ENCODE measurements around the gene YIF1B. TPM values are rescaled to one million over a fixed set of nuclear protein-coding genes. Genes with fewer than 3 reads are reported as not detected.

YIF1B gene
- total RNA-seq, 1 experiment from 2014 or later = 73.2 TPM

GRCh38 chr19:38294090-38294489 is 21.7 kb downstream of the YIF1B start:
- H3K79me1 ChIP-seq (ENCODE audit: insufficient read depth, low read depth, low read length, poor library complexity, severe bottlenecking) = no peaks in the 10 kb centered on the region
- H2AK5ac ChIP-seq (ENCODE audit: insufficient read length, low read length) = no peak overlapping the region
- no peak overlapping the region for H3K4ac ChIP-seq (ENCODE audit: low read depth, low read length)
- TF ChIP-seq, protein P1, sequence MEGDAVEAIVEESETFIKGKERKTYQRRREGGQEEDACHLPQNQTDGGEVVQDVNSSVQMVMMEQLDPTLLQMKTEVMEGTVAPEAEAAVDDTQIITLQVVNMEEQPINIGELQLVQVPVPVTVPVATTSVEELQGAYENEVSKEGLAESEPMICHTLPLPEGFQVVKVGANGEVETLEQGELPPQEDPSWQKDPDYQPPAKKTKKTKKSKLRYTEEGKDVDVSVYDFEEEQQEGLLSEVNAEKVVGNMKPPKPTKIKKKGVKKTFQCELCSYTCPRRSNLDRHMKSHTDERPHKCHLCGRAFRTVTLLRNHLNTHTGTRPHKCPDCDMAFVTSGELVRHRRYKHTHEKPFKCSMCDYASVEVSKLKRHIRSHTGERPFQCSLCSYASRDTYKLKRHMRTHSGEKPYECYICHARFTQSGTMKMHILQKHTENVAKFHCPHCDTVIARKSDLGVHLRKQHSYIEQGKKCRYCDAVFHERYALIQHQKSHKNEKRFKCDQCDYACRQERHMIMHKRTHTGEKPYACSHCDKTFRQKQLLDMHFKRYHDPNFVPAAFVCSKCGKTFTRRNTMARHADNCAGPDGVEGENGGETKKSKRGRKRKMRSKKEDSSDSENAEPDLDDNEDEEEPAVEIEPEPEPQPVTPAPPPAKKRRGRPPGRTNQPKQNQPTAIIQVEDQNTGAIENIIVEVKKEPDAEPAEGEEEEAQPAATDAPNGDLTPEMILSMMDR (conservative IDR thresholded peaks at IDR 0.05) = no peak
- H4K20me1 ChIP-seq (ENCODE audit: control insufficient read depth, insufficient read depth, insufficient read length) = no peaks in the 10 kb centered on the region
- H3K36me3 Mint-ChIP-seq (ENCODE audit: insufficient read depth in 1 of 3, low read depth in 3 of 3) = peaks cover 24 to 41% (median 40%) of the 10 kb centered on the region in 3 experiments; a peak in 6 of 7 replicates
- no peak overlapping the region; the same call in 1 of the 2 replicates for H3K14ac ChIP-seq (ENCODE audit: insufficient read depth, low read length)
- H3K27me3 Mint-ChIP-seq (ENCODE audit: low read depth) = peaks cover 3% of the 10 kb centered on the region
- H4K8ac ChIP-seq (replicated peaks; ENCODE audit: insufficient read length, low read depth, low read length) = no peak overlapping the region
- H3K4me1 Mint-ChIP-seq = peaks cover 3% of the 10 kb centered on the region in 2 experiments; a peak in 3 of 4 replicates
- H3K23me2 ChIP-seq (ENCODE audit: insufficient read length, low read depth, low read length, poor library complexity, severe bottlenecking) = no peaks in the 10 kb centered on the region
- no peak overlapping the region for H3K18ac ChIP-seq (ENCODE audit: insufficient read length, low read depth, low read length)
- no peak overlapping the region for H3K9ac ChIP-seq (ENCODE audit: extremely low read depth, insufficient read length, low read length)
- no peaks in the 10 kb centered on the region for H3K4me1 ChIP-seq (ENCODE audit: insufficient read depth, low read length)
- no peak overlapping the region for H3T11ph ChIP-seq (ENCODE audit: low read length)
- H3K79me2 ChIP-seq (ENCODE audit: insufficient read depth, low read length) = no peaks in the 10 kb centered on the region
- no peaks in the 10 kb centered on the region for H3K27me3 ChIP-seq (ENCODE audit: insufficient read depth, low read length)
- H2AFZ ChIP-seq (ENCODE audit: low read length) = no peak overlapping the region
- no peak for DNase-seq
- no peak overlapping the region for H2BK120ac ChIP-seq (ENCODE audit: low read depth, low read length, poor library complexity, severe bottlenecking)
- no peak overlapping the region for H3K4me3 Mint-ChIP-seq
- no peaks in the 10 kb centered on the region for H3K9me3 ChIP-seq (ENCODE audit: control insufficient read depth, low read depth, low read length)
- no peak overlapping the region for H2BK12ac ChIP-seq (ENCODE audit: insufficient read length, low read depth, low read length)
- H3K56ac ChIP-seq (ENCODE audit: insufficient read length, low read depth, low read length) = no peak overlapping the region
- no peak overlapping the region for H3K4me2 ChIP-seq (ENCODE audit: insufficient read depth, insufficient read length, low read length)
- H3K27ac ChIP-seq (ENCODE audit: insufficient read length, low read depth, low read length) = no peak overlapping the region
- H3K27ac Mint-ChIP-seq = peak overlapping the region in 1 of 3 experiments; percentile 84; a peak in 1 of 7 replicates
- H4K91ac ChIP-seq (ENCODE audit: insufficient read length, low read depth, low read length) = no peak overlapping the region
- no peak overlapping the region for H4K5ac ChIP-seq (ENCODE audit: insufficient read length, low read depth, low read length)
- peaks cover 0 to 5% of the 10 kb centered on the region in 2 experiments; a peak in 1 of 5 replicates for H3K9me3 Mint-ChIP-seq
- no CpG with 5 or more reads among the region's 8 CpGs for WGBS (ENCODE audit: extremely low coverage, insufficient read length, low lambda C conversion rate)
- H3K23ac ChIP-seq (ENCODE audit: insufficient read length, low read depth, low read length) = no peak overlapping the region
- H2BK20ac ChIP-seq (ENCODE audit: low read depth, low read length, poor library complexity, severe bottlenecking) = no peak overlapping the region
- no peak overlapping the region for H2BK5ac ChIP-seq (ENCODE audit: insufficient read length, low read length)
- no peak overlapping the region for H2BK15ac ChIP-seq (ENCODE audit: low read depth, low read length)
